CD4-positive, alpha-beta T cell treated with Interleukin-6 for 4 hours (primary cell): ENCODE data around the gene TMEM254.
"Not testable (repeated sequence)": the region's sequence is repeated elsewhere in the genome, so short reads cannot be mapped to it uniquely, and the experiment has no call there.

ENCODE experiments used
- DNase-seq: peaks from one replicate; pipeline ENCODE4 v3.0.0-alpha.2; 2020; ENCODE audit warnings: mixed read lengths

Gene TMEM254

GRCh38 chr10:80077869-80078447 lies 507 bp upstream of the TMEM254 start:
- no peak for DNase-seq

DNA sequence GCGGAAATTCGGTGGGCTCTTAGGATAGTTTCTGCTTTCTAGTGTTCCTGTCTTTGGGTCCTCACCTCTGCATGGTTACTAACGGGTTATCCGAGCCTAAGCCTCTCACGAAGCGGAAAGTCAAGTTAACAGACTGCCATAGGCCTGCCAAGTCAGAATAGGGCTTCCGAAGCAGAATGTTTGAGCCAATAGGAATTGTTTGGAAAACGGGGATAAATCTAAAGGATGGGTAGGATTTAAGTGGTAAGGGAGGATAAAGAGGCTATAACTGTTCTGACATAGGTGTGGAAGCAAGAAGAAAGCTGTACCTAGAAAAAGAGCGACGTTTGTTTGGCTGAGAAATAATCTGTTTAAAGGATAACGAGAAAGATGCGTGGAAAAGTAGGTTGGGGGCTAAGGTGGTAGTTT lies 851 bp downstream of the TMEM254 start:
- no peak for DNase-seq

DNA sequence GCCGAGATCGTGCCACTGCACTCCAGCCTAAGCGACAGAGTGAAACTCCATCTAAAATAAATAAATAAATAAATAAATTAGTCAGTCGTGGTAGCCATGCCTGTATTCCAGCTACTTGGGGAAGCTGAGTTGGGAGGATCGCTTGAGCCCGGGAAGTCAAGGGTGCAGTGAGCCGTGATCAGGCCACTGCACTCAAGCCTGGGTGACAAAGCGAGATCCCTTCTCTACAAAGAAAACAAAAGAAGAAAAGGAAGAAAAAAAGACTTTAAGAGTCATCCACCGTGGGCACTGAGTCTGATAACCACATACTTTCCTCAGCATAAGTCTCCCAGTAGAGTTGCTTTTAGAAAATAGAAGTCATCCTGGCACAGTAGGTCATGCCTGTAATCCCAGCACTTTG lies 2.6 kb downstream of the TMEM254 start:
- DNase-seq: no peak

DNA sequence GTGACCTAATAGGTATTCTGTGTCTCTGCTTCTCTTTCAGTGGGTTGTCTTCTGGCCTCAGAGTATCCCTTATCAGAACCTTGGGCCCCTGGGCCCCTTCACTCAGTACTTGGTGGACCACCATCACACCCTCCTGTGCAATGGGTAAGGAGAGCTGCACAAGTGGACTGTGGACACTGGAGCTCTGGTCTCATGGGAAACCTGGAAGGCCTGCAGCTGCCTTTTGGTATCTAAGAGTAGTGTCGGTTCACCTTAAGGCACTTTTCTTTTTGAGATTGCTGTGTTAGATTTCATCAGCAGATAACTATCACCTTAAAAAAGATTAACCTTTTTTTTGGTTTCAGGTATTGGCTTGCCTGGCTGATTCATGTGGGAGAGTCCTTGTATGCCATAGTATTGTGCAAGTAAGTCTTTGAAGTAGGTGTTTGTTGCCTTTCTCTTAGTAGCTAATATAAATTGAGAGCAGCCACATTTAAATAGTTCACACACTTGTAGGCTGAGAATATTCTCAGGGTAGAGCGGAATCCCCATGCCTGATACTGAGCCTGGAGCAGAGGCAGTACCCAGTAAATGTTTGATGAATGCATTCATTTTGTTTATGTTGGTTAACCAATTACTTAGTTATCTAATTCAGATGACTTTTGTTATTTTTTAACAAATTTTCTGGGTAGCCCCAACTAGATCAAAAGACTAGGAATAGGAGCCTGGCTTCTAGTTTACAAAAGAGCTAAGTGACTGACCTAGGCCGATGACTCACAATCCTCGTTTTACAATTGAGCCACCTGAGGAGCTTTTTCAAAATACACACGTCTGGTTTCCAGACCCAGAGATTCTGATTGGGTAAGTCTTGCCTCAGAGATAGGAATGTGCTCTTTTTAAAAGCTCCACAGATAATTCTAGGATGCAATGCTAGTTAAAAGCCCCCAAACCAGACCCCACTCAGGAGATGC lies 3.6 kb downstream of the TMEM254 start:
- DNase-seq: no peak

DNA sequence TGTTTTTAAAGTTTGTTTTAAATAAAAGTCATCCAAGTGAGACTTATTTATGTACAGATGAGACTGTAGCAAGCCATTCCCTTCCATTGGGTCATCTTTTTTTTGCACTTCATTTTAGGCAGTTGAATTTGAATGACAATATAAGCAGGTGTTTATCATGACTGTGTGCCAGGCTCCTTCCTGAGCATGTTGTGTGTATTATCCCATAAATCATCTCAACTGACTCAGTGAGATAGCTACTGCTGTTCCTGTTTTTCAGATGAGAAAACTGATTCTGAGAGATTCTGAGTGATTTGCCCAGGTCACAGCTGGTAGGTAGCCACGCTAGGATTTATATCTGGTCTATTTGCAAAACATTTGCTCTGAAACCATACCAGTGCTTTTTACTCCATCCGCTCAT lies 11.7 kb downstream of the TMEM254 start:
- DNase-seq: no peak

DNA sequence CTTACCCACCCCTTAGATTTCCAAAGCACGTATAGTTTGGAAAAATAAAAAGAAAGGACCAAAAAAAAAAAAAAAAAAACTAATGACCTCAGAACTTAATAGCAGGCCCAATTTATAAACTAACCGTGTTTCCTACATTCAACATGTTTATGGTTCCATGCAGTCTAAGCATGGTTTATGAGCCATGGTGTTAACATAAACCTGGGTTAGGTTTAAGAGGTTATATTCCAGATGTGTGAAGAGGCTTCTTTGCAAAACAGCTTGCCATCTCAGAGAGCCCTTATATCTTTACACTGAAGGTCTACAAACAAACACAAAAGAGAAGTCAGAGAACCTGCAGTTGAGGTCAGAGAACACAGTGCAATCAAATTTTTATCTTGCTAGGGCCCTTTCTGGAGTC lies 15.8 kb downstream of the TMEM254 start:
- DNase-seq: no peak

DNA sequence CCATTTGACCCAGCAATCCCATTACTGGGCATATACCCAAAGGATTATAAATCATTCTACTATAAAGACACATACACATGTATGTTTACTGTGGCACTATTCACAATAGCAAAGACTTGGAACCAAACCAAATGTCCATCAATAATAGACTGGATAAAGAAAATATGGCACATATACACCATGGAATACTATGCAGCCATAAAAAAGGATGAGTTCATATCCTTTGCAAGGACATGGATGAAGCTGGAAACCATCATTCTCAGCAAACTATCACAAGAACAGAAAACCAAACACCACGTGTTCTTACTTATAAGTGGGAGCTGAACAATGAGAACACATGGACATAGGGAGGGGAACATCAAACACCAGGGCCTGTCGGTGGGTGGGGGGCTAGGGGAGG lies 19.8 kb downstream of the TMEM254 start:
- DNase-seq: not testable (repeated sequence)

- DNase-seq: not testable (repeated sequence)
Observed at GRCh38 chr10:80099295-80099694, 20.8 kb downstream of the TMEM254 start.

DNA sequence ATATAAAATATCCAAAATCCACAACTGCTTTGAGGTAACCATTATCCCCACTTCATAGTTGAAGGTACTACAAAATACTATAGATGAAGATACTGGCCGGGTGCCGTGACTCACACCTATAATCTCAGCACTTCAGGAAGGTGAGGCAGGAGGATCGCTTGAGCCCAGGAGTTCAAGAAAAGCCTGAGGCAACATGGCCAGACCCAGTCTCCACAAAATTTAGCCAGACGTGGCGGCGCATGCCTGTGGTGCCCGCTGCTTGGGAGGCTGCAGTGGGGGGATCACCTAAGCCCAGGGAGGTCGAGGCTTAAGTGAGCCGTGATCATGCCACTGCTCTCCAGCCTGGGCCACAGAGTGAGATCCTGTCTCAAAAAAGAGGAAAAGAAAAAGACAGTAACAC lies 21.7 kb downstream of the TMEM254 start:
- DNase-seq: no peak

DNA sequence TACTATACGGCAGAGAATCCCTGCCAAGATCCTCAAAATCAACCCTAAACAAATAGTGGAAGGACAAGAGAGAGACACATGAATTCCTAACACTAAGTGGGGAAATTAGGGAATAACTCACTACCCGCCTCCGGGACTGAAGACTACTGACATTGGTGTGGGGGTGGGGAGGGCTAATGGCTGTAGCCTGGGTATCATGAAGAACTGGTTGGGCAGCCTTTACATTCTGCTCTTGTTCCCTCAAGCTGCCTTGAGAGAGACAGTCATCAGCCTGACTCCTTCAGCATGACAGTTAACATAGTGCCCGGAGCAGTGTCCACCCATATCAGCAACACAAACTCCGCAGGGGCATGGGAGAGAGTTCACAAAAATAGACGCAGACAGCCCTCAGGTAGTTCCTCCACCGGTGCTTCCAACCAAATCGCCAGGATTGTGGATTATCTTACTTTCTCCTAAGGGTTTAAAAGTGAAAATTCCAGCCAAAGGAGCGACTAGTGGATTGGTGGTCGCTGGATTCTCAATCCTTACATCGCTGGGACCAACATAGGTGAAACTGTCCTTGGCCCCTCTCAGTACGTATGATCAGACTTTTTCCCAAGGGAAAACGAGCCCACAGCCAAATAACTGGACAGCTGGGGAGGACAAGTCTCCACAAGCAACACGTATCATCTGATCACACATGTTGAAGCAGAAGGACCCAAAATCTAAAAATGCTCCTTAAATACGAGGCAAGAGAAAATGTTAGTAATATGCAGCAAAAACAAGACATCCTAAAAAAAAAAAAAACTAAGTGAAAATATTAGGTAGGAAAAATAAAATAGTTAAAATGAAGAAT lies 22.6 kb downstream of the TMEM254 start:
- DNase-seq: no peak

DNA sequence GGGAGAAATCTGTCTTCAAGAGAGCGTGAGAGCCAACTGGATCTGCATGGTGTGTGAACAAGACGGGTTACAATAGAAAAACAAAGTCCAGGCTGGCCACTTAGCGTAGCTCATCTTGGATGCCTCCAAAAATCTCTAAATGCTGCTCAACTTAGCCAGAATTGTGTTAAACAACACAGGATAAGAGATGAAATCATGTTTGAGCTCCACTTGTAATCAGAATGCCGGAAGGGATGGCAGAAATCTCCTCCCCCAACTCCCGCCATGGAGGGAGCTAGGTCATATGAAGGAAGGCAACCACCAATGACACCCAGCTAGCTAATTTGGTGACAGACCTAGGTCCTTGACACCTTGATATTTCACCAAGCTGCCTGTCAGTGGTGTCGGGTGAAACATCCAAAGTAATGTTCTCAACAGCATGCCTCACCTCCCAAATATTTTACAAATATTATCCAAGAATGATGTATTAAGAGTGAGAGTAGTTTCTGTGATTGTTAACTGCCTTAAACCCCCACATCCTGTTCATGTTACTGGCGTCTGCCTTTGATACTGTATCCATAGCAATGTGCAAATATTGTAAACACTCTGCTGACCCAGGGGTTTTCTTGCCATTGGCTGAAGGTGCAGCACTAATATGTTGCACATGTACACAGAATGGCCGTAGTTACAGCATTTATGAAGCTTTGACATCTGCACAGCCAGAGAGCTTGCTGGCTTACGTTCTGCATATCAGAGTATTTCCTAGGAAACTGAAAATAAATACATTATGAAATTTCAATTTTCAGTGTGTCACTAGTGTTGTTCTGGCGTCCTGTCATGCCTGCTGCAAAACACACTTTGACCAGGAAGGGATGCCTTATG lies 25.8 kb downstream of the TMEM254 start:
- DNase-seq: no peak

GRCh38 chr10:80108576-80109239 lies 30.2 kb downstream of the TMEM254 start:
- no peak for DNase-seq

DNA sequence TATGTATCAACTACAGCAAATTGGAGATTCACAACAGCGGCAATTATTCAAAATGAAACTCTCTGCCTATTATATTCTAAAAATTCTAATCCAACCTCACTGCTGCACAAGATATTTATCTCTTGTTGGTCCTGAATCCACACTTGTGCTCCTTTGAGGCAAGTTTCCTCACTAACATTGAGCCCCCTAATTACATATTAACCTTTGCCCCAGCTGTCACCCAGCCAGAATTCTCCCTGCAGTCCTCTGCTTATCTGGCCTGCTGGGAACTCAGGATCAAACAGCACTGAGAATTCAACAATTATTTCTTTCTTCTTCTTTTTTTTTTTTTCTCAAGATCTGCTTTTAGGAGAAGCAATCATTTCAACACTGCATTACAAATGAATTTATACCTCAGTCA lies 32.5 kb downstream of the TMEM254 start:
- no peak for DNase-seq

DNA sequence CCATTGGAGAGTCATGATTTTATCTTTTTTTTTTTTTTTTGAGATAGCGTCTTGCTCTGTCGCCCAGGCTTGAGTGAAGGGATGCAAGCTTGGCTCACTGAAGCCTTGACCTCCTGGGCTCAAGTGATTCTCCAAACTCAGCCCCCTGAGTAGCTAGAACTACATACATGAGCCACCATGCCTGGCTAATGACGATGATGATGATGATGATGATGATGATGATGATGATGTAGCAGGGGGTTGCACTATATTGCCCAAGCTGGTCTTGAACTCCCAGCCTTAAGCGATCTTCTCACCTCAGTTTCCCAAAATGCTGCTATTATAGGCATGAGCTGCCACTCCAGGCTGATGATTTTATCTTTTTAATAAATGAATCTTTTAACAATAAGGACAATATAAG lies 40.2 kb downstream of the TMEM254 start:
- DNase-seq: no peak

- DNase-seq: no peak
Observed at GRCh38 chr10:80122110-80122710, 43.7 kb downstream of the TMEM254 start.

- no peak for DNase-seq
Observed at GRCh38 chr10:80122746-80123145, 44.3 kb downstream of the TMEM254 start.

DNA sequence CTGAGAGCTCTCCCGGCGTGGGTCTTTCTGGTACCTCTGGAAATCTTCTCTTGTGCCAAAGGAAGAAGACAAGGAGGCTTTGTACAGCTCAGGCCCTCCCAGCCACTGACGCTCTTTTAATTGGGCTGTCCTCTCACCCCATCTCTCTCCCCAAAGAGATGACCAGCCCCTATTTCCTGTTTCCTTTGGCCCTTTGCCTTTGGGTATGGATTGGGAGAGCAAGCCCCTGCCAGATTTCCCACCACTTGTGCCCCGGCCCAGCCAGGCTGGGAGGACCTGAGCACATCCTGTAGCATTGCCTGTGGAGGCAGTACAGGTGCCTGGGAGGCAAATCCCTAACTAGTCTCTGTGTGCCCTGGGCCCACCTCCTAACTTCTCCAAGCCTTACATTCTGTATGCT lies 48.4 kb downstream of the TMEM254 start:
- DNase-seq: no peak

GRCh38 chr10:80131499-80131901 lies 53.0 kb downstream of the TMEM254 start:
- no peak for DNase-seq

GRCh38 chr10:80132299-80133139 lies 54.1 kb downstream of the TMEM254 start, which contains the start of gene PLAC9:
Gene PLAC9, plus strand, starts transcription at chr10:80132730. Its CDS starts 33 bp downstream, at chr10:80132763.
- no peak for DNase-seq

GRCh38 chr10:80133206-80133605 lies 54.7 kb downstream of the TMEM254 start:
- no peak for DNase-seq
